ENCODE measurements around the gene SLIT2.

Gene SLIT2

DNA sequence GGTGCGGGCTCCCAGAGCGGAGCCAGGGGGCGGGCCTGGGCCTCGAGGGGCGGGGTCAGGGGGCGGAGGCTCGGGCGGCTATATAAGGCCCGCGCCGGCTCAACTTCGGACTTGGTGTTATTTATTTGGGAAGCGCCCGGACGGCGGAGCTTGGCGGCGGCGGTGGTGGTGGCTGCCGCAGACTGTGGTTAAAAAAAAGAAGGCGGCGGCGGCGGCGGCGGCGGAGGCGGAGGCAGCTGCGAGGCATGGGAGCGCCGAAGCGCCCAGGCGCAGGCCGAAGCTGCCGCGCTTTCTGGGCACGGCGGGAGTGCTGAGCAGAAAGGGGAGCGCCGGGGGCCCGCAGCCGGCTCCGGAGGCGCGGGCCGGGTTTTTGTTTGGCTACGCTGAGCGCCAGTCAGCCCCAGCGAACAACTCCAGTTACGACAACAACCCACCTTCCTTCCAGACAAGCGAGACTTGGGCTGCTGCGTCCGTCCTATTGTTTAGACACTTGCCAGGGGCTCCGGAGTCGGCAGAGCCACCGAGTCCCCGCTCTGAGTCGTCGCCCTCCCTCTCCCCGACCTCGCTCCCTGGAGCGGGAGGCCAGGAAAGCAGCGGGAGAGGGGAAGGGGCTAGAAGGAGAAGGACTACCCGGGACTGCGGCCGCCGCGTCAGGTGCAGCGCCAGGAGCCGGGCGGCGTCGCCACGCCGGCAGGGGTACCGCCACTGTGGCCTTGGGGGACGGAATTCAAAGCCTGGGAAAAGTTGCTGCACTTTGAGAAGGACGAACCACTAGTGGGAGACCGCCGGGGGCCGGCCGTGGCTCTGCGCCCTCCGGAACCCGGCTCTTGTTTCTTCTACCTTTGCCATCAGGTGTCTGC, at the start of gene SLIT2:
Gene SLIT2 (plus strand): TSS at position 110 of the 860 bp plus-strand sequence. CDS start 1,911 bp downstream, outside the sequence.
- no peaks in the 10 kb centered on the region for H3K4me1 ChIP-seq (ENCODE audit: insufficient read depth, low read length, poor library complexity, severe bottlenecking)
- no peaks in the 10 kb centered on the region for H4K20me1 ChIP-seq (ENCODE audit: insufficient read depth, low read length, poor library complexity, severe bottlenecking)
- H3K9me3 ChIP-seq (ENCODE audit: insufficient read depth, low read depth, low read length) = no peaks in the 10 kb centered on the region
- no peak within 1 kb of the TSS for H3K4me3 ChIP-seq (ENCODE audit: low read length, poor library complexity, severe bottlenecking)
- H3K9ac ChIP-seq (ENCODE audit: low read depth, low read length, poor library complexity, severe bottlenecking) = no peak within 1 kb of the TSS
- H2AFZ ChIP-seq (ENCODE audit: low read length) = no peak within 1 kb of the TSS
- TF ChIP-seq, protein P1, sequence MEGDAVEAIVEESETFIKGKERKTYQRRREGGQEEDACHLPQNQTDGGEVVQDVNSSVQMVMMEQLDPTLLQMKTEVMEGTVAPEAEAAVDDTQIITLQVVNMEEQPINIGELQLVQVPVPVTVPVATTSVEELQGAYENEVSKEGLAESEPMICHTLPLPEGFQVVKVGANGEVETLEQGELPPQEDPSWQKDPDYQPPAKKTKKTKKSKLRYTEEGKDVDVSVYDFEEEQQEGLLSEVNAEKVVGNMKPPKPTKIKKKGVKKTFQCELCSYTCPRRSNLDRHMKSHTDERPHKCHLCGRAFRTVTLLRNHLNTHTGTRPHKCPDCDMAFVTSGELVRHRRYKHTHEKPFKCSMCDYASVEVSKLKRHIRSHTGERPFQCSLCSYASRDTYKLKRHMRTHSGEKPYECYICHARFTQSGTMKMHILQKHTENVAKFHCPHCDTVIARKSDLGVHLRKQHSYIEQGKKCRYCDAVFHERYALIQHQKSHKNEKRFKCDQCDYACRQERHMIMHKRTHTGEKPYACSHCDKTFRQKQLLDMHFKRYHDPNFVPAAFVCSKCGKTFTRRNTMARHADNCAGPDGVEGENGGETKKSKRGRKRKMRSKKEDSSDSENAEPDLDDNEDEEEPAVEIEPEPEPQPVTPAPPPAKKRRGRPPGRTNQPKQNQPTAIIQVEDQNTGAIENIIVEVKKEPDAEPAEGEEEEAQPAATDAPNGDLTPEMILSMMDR (conservative IDR thresholded peaks at IDR 0.05; ENCODE audit: low read length) = no peak
- TF ChIP-seq EZH2phosphoT487 (IDR thresholded peaks at IDR 0.05; ENCODE audit: borderline replicate concordance) = no peak
- H3K9me2 ChIP-seq (replicated peaks; ENCODE audit: low read depth, low read length) = no peaks in the 10 kb centered on the region
- H3K36me3 ChIP-seq (ENCODE audit: insufficient read depth, low read length) = no peaks in the 10 kb centered on the region
- H3F3A ChIP-seq (ENCODE audit: low read depth) = no peaks in the 10 kb centered on the region
- no peaks in the 10 kb centered on the region for H3K27me3 ChIP-seq (ENCODE audit: insufficient read depth, low read length, poor library complexity, severe bottlenecking)
- no peak within 1 kb of the TSS for H3K4me2 ChIP-seq (ENCODE audit: low read depth, low read length, poor library complexity, severe bottlenecking)
- no peaks in the 10 kb centered on the region for H3K79me2 ChIP-seq (ENCODE audit: insufficient read depth, low read length)

DNA sequence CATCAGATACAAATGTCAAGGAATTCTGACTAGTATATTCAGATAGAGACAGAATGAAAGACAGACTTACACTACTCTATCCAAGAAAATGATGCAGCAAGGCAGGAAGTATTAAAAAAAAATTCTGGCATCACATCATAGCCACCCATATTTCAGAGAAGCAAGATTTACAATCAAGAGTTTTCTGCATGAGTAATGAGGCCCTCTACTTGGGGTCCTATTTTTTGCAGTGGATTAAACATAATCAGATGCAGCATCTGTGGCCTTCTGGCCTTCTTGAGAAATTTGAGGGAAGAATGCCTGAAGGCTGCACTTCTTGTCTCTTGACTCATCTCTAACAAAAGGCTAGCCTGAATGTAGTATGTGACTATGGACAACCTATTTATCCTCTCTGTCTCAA, 48.2 kb upstream of the SLIT2 start:
- Histone ChIP-seq H3K4me1 (ENCODE audit: insufficient read depth, low read length, poor library complexity, severe bottlenecking) (no peaks in the 10 kb centered on the region), H3K9me3 (ENCODE audit: insufficient read depth, low read depth, low read length) (no peaks in the 10 kb centered on the region), H3K27me3 (ENCODE audit: insufficient read depth, low read length, poor library complexity, severe bottlenecking) (no peaks in the 10 kb centered on the region), H3F3A (ENCODE audit: low read depth) (no peaks in the 10 kb centered on the region), H3K4me3 (ENCODE audit: low read length, poor library complexity, severe bottlenecking) (no peak overlapping the region), H3K4me2 (ENCODE audit: low read depth, low read length, poor library complexity, severe bottlenecking) (no peak overlapping the region), H4K20me1 (ENCODE audit: insufficient read depth, low read length, poor library complexity, severe bottlenecking) (no peaks in the 10 kb centered on the region), H3K79me2 (ENCODE audit: insufficient read depth, low read length) (no peaks in the 10 kb centered on the region), H3K9me2 (replicated peaks; ENCODE audit: low read depth, low read length) (no peaks in the 10 kb centered on the region), H3K9ac (ENCODE audit: low read depth, low read length, poor library complexity, severe bottlenecking) (no peak overlapping the region), H2AFZ (ENCODE audit: low read length) (no peak overlapping the region), H3K36me3 (ENCODE audit: insufficient read depth, low read length) (no peaks in the 10 kb centered on the region)
- TF ChIP-seq, protein P1 (conservative IDR thresholded peaks at IDR 0.05; ENCODE audit: low read length) = no peak
- TF ChIP-seq EZH2phosphoT487 (IDR thresholded peaks at IDR 0.05; ENCODE audit: borderline replicate concordance) = no peak

GRCh38 chr4:20217521-20217920, 34.2 kb upstream of the SLIT2 start:
- no peaks in the 10 kb centered on the region for H3K36me3 ChIP-seq (ENCODE audit: insufficient read depth, low read length)
- H3K9me3 ChIP-seq (ENCODE audit: insufficient read depth, low read depth, low read length) = no peaks in the 10 kb centered on the region
- no peaks in the 10 kb centered on the region for H3F3A ChIP-seq (ENCODE audit: low read depth)
- no peak overlapping the region for H3K4me3 ChIP-seq (ENCODE audit: low read length, poor library complexity, severe bottlenecking)
- no peaks in the 10 kb centered on the region for H3K79me2 ChIP-seq (ENCODE audit: insufficient read depth, low read length)
- no peaks in the 10 kb centered on the region for H3K27me3 ChIP-seq (ENCODE audit: insufficient read depth, low read length, poor library complexity, severe bottlenecking)
- no peaks in the 10 kb centered on the region for H3K9me2 ChIP-seq (replicated peaks; ENCODE audit: low read depth, low read length)
- no peak overlapping the region for H3K4me2 ChIP-seq (ENCODE audit: low read depth, low read length, poor library complexity, severe bottlenecking)
- no peaks in the 10 kb centered on the region for H4K20me1 ChIP-seq (ENCODE audit: insufficient read depth, low read length, poor library complexity, severe bottlenecking)
- H2AFZ ChIP-seq (ENCODE audit: low read length) = no peak overlapping the region
- no peaks in the 10 kb centered on the region for H3K4me1 ChIP-seq (ENCODE audit: insufficient read depth, low read length, poor library complexity, severe bottlenecking)
- TF ChIP-seq, protein P1 (conservative IDR thresholded peaks at IDR 0.05; ENCODE audit: low read length) = no peak
- TF ChIP-seq EZH2phosphoT487 (IDR thresholded peaks at IDR 0.05; ENCODE audit: borderline replicate concordance) = no peak
- no peak overlapping the region for H3K9ac ChIP-seq (ENCODE audit: low read depth, low read length, poor library complexity, severe bottlenecking)

Measured in Loucy (cell line).